ENCODE results near the gene NR2F1. TPM values are rescaled to one million over a fixed set of nuclear protein-coding genes. Genes with fewer than 3 reads are reported as not detected.

The NR2F1 gene
- total RNA-seq, 1 donor from 2014 or later = 83.2 TPM

DNA sequence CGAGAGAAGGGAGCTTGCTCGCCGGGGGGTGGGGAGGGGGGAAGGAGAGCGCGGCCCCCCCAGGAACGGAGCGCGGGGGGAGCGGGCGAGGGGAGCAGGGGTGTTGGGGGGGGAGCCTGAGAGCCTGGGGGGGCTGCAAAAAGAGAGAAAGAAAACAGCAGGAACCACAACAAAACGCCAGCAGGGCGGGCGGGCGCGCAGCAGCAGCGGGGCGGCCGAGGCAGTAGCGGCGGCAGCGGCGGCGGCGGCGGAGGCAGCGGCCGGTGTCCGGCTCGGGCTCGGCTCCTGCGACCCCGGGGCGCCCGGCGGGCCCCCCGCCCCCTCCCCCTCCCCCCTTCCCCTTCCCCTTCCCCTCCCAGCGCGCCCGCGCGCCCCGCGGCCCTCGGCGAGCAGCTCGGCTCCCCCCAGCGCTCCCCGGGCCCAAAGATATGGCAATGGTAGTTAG is 1.6 kb downstream of the NR2F1 start:
- H3K4me1 ChIP-seq = peaks cover 14% of the 10 kb centered on the region
- DNase-seq (no peak), ATAC-seq (no peak)
- H3K36me3 ChIP-seq = no peaks in the 10 kb centered on the region
- intact Hi-C loops (cut with DNase I) = loop anchor here (10.0 kb wide), 1 partner anchor 210 kb away; no protein-coding TSS in a partner anchor
- H3K9me3 ChIP-seq = no peaks in the 10 kb centered on the region
- peak overlapping the region; percentile 56 for H3K4me3 ChIP-seq
- peak overlapping the region; percentile 63 for H3K27ac ChIP-seq
- peaks cover 71% of the 10 kb centered on the region for H3K27me3 ChIP-seq
- TF ChIP-seq, protein P1, sequence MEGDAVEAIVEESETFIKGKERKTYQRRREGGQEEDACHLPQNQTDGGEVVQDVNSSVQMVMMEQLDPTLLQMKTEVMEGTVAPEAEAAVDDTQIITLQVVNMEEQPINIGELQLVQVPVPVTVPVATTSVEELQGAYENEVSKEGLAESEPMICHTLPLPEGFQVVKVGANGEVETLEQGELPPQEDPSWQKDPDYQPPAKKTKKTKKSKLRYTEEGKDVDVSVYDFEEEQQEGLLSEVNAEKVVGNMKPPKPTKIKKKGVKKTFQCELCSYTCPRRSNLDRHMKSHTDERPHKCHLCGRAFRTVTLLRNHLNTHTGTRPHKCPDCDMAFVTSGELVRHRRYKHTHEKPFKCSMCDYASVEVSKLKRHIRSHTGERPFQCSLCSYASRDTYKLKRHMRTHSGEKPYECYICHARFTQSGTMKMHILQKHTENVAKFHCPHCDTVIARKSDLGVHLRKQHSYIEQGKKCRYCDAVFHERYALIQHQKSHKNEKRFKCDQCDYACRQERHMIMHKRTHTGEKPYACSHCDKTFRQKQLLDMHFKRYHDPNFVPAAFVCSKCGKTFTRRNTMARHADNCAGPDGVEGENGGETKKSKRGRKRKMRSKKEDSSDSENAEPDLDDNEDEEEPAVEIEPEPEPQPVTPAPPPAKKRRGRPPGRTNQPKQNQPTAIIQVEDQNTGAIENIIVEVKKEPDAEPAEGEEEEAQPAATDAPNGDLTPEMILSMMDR (IDR thresholded peaks at IDR 0.05) = no peak

DNA sequence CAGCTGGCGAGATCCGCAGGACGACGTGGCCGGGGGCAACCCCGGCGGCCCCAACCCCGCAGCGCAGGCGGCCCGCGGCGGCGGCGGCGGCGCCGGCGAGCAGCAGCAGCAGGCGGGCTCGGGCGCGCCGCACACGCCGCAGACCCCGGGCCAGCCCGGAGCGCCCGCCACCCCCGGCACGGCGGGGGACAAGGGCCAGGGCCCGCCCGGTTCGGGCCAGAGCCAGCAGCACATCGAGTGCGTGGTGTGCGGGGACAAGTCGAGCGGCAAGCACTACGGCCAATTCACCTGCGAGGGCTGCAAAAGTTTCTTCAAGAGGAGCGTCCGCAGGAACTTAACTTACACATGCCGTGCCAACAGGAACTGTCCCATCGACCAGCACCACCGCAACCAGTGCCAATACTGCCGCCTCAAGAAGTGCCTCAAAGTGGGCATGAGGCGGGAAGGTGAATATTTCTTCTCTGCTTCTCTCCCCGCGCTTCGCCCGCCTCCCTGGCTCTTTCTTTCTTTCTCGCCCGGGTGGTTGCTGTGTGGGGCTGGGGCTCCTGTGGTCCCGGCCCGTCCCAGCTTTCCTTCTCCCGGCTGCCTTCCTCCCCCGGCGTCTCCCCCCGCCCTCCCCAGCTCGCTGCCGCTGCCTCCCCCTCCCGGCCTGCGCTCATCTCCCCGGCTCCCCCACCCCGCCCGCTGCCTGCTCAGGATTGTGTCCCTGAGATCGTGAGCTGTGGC is 2.2 kb downstream of the NR2F1 start:
- peak overlapping the region; percentile 68 for H3K27ac ChIP-seq
- peaks cover 65% of the 10 kb centered on the region for H3K27me3 ChIP-seq
- TF ChIP-seq, protein P1 (IDR thresholded peaks at IDR 0.05) = no peak
- ATAC-seq (no peak), DNase-seq (no peak)
- peak overlapping the region; percentile 56 for H3K4me3 ChIP-seq
- H3K9me3 ChIP-seq = no peaks in the 10 kb centered on the region
- H3K4me1 ChIP-seq = peaks cover 8% of the 10 kb centered on the region
- H3K36me3 ChIP-seq = no peaks in the 10 kb centered on the region
- intact Hi-C loops (cut with DNase I) = loop anchor here (10.0 kb wide), 1 partner anchor 210 kb away; no protein-coding TSS in a partner anchor

DNA sequence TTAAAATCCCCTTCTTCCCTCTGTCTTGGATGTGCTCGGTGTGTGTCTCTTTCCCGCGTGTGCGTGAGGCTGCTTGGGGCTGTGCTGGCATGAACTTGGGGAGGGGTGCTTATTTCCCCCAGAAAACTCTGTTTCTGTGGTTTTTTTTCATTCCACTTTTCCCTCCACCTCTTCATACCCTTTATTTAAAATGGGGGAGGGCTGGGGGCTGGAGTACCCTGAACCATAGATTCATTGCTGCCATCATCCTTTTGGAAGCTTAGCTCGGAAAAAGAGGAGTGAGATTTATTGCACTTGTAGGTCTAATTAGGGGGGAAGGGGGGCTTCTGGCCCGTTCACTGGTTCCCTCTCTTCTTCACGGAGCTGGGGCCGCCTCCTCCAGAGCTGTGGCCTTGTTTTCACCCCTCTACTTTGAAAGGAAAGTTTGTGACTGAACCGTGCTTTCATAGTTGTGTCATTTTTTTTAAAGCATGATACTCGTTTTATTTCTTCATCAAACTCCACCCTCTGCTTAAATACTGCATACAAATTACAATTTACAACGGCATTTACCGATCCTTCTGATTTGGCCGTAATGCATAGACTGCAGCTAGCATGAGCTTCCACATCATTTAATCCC is 2.9 kb downstream of the NR2F1 start:
- TF ChIP-seq, protein P1 (IDR thresholded peaks at IDR 0.05) = no peak
- Histone ChIP-seq H3K4me3 (peak overlapping the region; percentile 56), H3K36me3 (no peaks in the 10 kb centered on the region), H3K27me3 (peaks cover 59% of the 10 kb centered on the region), H3K4me1 (peaks cover 2% of the 10 kb centered on the region), H3K9me3 (no peaks in the 10 kb centered on the region), H3K27ac (peak overlapping the region; percentile 68)
- no peak for DNase-seq
- intact Hi-C loops (cut with DNase I) = loop anchor here (10.0 kb wide), 1 partner anchor 209 kb away; no protein-coding TSS in a partner anchor
- ATAC-seq = no peak

DNA sequence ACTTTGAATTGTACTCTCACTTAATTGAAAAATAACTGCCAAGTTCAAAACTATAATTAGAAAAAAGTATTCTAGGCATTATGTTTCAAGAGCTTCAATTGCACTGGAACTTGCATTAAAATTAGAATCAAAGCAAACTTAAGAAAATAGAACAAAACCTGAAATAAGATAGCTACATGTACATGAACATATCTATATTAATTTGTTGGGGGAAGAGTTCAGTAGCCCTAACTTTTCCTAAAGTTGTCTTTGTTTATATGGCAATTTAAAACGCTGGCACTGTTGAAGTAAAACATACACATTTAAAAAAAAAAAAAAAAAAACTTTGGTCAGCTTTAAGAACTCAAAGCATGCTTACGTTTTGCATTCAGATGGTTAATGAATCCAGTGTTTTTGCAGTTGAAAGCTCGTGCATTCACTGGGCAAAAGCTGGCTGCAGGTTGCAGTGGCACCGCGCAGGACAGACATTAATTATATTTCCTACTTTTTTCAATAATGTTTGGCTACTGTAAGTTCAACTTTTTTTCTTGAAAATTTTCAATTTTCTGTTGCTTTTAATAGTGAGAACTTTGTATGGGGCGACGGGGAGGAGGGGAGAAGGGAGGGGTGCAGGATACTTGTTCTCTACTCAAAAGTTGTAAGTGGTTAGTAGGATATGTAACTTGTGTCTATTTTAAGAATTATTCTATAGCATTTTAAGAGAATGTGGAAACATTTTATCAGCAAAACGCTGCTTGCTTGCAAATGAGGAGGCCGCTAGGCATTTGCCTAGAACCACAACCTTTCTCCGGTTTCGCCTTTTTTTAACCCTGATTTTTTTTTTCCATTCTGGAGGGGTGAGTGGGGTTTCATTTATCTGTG is 3.9 kb downstream of the NR2F1 start:
- H3K27ac ChIP-seq = peak overlapping the region; percentile 70
- H3K4me1 ChIP-seq = no peaks in the 10 kb centered on the region
- intact Hi-C loops (cut with DNase I) = loop anchor here (10.0 kb wide), 1 partner anchor 208 kb away; no protein-coding TSS in a partner anchor
- H3K27me3 ChIP-seq = peaks cover 55% of the 10 kb centered on the region
- peak overlapping the region; percentile 56 for H3K4me3 ChIP-seq
- no peak for DNase-seq
- no peaks in the 10 kb centered on the region for H3K36me3 ChIP-seq
- TF ChIP-seq, protein P1 (IDR thresholded peaks at IDR 0.05) = no peak
- no peak for ATAC-seq
- no peaks in the 10 kb centered on the region for H3K9me3 ChIP-seq

DNA sequence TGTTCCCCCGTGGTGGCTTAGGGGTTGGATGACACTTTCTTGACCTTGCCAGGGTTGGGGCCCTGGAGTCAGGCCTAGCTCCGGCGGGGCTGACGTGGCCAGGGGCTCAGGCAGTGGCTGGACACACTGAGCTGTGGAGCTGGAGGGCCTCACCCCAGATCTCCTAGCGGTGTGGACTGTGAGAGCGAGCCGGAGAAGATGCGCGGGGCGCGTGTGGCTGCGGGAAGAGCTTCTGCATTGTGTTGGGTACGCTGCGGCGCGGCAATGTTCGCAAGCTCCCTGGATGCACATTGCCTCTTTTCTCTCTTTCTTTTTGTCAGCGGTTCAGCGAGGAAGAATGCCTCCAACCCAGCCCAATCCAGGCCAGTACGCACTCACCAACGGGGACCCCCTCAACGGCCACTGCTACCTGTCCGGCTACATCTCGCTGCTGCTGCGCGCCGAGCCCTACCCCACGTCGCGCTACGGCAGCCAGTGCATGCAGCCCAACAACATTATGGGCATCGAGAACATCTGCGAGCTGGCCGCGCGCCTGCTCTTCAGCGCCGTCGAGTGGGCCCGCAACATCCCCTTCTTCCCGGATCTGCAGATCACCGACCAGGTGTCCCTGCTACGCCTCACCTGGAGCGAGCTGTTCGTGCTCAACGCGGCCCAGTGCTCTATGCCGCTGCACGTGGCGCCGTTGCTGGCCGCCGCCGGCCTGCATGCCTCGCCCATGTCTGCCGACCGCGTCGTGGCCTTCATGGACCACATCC is 4.8 kb downstream of the NR2F1 start:
- no peaks in the 10 kb centered on the region for H3K36me3 ChIP-seq

More for the DNA sequence above, 4.8 kb downstream of the NR2F1 start:
- DNase-seq = no peak
- Histone ChIP-seq H3K4me1 (no peaks in the 10 kb centered on the region), H3K9me3 (no peaks in the 10 kb centered on the region), H3K27ac (peak overlapping the region; percentile 70), H3K27me3 (peaks cover 48% of the 10 kb centered on the region), H3K4me3 (peak overlapping the region; percentile 56)
- intact Hi-C loops (cut with DNase I) = loop anchor here (10.0 kb wide), 1 partner anchor 207 kb away; no protein-coding TSS in a partner anchor
- TF ChIP-seq, protein P1 (IDR thresholded peaks at IDR 0.05) = no peak
- no peak for ATAC-seq

Data from upper lobe of right lung (tissue), 1 donor.